Measurements from ENCODE around the gene MAGEA10. TPM values are rescaled to one million over a fixed set of nuclear protein-coding genes. Genes with fewer than 3 reads are reported as not detected.
"Not testable (repeated sequence)": the region's sequence is repeated elsewhere in the genome, so short reads cannot be mapped to it uniquely, and the experiment has no call there.

MAGEA10 gene
- not detected for total RNA-seq

DNA sequence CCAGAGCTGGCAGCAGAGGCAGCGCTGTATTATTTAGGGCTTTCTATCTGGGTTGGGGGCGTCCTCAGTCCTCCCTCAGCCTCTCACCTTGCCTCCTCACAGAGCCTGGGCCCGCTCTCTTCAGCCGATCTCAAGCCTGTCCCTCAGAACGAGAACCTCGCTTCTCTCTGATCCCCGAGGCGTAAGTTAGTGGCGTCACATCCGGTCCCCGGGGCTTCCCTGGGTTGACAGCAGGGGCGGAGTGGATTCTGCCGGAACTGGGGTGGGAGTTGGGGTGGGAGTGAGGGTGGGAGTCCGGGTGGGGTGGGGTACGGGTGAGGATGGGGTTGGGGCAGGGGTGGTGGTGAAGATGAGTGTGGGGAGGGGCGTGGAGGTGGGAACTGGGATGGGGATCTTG is at the start of gene MAGEA10:
Gene MAGEA10, minus strand, starts transcription at position 190 of the 397 bp plus-strand sequence. CDS start 2,957 bp downstream, outside the sequence.
- Mint-ChIP-seq H3K27ac (no peak within 1 kb of the TSS), H3K4me3 (no peak within 1 kb of the TSS), H3K9me3 (ENCODE audit: low read depth) (no peaks in the 10 kb centered on the region), H3K36me3 (no peaks in the 10 kb centered on the region), H3K4me1 (no peaks in the 10 kb centered on the region), H3K27me3 (no peaks in the 10 kb centered on the region)
- no peak for DNase-seq
- ATAC-seq: no peak
- CTCF ChIA-PET: no interaction called here

DNA sequence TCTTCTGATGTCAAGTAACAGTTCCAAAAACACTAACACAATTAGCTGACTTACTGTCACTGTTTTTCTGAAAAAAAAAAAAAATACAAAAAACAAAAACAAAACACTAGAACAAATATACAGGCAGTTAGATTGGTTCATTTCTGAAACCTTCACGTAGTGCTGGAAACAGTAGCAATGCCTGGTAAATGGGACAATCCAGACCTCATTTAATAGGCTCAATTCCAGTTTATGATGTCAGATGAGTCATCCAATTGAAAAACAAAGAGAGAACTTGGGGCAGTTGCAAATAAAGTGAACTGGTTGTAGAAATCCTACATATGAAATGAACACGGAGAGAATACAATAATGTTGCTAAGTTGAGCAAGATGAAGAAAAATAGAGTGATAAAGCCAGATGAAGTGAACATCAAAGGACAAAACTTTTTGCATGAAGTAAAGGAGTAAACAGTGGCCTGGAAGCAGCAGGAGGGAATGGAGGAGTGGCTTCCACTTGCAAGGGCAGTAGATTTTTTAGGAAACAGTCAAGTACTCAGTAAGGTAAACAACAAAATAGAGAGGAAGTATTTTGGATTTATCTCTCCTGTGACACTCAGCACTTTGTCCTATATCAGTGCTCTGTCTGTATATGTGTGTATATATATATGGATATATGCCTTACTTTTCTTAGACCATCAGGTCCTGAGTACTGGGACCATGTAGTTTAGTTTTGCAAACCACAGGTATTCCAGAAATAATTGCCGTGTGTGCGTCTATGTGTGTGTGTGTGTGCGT is 39.3 kb upstream of the MAGEA10 start:
- H3K4me1 Mint-ChIP-seq: no peaks in the 10 kb centered on the region
- no peak overlapping the region for H3K4me3 Mint-ChIP-seq
- DNase-seq (no peak), ATAC-seq (no peak)
- CTCF ChIA-PET: no interaction called here
- H3K27me3 Mint-ChIP-seq: no peaks in the 10 kb centered on the region
- no peaks in the 10 kb centered on the region for H3K36me3 Mint-ChIP-seq
- peaks cover 3% of the 10 kb centered on the region for H3K9me3 Mint-ChIP-seq (ENCODE audit: low read depth)
- H3K27ac Mint-ChIP-seq: no peak overlapping the region

DNA sequence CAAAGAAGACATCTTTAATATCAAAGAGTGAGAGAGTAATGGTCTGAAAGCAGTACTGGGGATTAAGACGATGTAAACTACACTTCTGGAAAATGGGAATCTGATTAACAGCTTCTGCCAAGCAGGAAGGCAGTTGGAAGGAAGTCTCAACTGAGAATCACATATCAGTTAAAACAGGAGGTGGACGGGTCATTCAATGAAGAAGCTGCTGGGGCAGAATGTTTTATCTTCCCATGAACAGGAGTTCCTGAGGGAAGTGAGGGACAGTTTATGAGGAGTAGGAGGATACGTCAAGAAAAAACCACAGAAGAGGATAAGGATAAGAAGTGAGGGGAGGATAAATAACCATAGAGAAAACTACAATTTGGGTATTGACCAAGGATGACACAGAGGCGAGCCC is 38.7 kb upstream of the MAGEA10 start:
- peaks cover 3% of the 10 kb centered on the region for H3K9me3 Mint-ChIP-seq (ENCODE audit: low read depth)
- no peak overlapping the region for H3K27ac Mint-ChIP-seq
- H3K4me1 Mint-ChIP-seq: no peaks in the 10 kb centered on the region
- ATAC-seq (no peak), DNase-seq (no peak)
- CTCF ChIA-PET: interaction anchor here (0.6 kb wide), 1 partner anchor 1747 kb away, joined by 4 read pairs; no protein-coding TSS in a partner anchor
- no peak overlapping the region for H3K4me3 Mint-ChIP-seq
- H3K27me3 Mint-ChIP-seq: no peaks in the 10 kb centered on the region
- no peaks in the 10 kb centered on the region for H3K36me3 Mint-ChIP-seq

DNA sequence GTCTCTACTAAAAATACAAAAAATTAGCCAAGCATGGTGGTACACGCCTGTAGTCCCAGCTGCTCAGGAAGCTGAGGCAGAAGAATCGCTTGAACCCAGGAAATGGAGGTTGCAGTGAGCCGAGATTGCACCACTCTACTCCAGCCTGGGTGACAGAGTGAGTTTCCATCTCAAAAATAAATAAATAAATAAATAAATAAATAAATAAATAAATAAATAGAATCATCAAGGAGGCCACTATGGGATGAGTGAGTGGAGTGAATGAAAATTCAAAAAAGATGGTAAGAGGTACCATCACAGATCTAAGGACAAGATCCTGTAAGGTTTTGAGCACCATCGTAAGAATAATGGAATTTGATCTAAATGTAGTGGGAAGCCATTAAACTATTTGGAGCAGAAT is 37.5 kb upstream of the MAGEA10 start:
- H3K27me3 Mint-ChIP-seq, CTCF ChIA-PET: not testable (repeated sequence)

DNA sequence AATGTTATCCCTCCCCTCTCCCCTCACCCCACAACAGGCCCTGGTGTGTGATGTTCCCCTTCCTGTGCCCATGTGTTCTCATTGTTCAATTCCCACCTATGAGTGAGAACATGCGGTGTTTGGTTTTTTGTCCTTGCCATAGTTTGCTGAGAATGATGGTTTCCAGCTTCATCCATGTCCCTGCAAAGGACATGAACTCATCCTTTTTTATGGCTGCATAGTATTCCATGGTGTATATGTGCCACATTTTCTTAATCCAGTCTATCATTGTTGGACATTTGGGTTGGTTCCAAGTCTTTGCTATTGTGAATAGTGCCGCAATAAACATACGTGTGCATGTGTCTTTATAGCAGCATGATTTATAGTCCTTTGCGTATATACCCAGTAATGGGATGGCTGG is 35.5 kb upstream of the MAGEA10 start:
- H3K27ac Mint-ChIP-seq; DNase-seq; H3K4me3 Mint-ChIP-seq; H3K36me3 Mint-ChIP-seq; ATAC-seq; H3K9me3 Mint-ChIP-seq (ENCODE audit: low read depth); H3K27me3 Mint-ChIP-seq; CTCF ChIA-PET; H3K4me1 Mint-ChIP-seq: not testable (repeated sequence)

More for the DNA sequence above, 37.5 kb upstream of the MAGEA10 start:
- not testable (repeated sequence) for H3K9me3 Mint-ChIP-seq (ENCODE audit: low read depth); H3K4me3 Mint-ChIP-seq; H3K4me1 Mint-ChIP-seq; H3K36me3 Mint-ChIP-seq; H3K27ac Mint-ChIP-seq; ATAC-seq; DNase-seq

DNA sequence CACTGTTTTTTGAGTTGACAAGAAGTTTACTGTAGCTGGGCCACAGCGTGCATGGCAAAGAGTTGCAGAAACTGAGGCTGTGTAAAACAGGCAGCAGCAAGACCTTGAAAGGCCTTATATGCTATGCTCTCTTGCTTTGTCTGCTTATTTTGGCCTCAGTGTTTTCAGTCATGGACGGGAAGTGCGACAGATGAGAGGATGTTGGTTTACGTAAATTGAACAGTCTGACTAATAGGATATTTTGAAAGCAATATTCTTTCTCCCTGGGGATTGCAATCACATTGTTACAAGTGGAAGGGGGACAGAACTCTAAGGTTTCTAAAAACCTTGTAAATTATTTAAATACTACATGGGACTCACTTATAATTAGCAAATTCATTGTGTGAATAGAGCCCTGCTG is 32.2 kb upstream of the MAGEA10 start:
- DNase-seq (no peak), ATAC-seq (no peak)
- H3K4me3 Mint-ChIP-seq: no peak overlapping the region
- H3K27ac Mint-ChIP-seq: no peak overlapping the region
- no peaks in the 10 kb centered on the region for H3K36me3 Mint-ChIP-seq
- peaks cover 3% of the 10 kb centered on the region for H3K9me3 Mint-ChIP-seq (ENCODE audit: low read depth)
- H3K4me1 Mint-ChIP-seq: no peaks in the 10 kb centered on the region
- H3K27me3 Mint-ChIP-seq: no peaks in the 10 kb centered on the region
- CTCF ChIA-PET: no interaction called here

DNA sequence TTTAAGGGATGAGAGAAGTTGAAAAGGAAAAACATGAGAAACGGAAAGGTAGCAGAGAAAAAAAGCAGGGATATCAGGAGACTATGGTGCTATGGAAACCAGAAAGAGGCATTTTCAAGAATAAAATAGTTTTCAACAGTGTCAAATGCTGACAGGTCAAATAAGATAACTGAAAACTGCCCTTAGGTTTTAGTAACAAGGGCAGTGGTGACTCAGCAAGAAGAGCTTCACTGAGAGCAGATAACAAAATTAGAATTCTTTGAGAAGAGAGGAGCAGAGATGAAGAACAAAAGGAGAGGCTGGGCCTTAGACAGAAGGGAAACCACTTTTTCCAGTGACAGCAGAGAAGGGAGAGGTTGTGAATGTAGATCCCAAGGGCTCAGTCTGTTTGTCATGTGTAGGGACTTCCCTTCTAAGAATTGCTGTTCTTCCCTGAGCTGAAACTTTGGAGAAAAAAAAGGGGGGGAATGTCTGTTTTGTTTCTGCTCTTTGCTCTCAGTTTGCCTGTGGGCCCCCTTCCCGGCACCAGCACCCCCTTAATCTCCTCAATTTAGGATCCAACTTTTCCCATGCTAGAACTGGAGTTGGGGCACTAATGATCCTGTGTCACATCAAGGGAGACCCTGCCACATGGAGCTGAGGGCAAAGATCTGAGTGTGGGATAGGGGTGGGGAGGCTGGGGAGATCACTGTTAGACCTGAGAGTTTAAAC is 26.8 kb upstream of the MAGEA10 start:
- H3K9me3 Mint-ChIP-seq (ENCODE audit: low read depth): no peaks in the 10 kb centered on the region

DNA sequence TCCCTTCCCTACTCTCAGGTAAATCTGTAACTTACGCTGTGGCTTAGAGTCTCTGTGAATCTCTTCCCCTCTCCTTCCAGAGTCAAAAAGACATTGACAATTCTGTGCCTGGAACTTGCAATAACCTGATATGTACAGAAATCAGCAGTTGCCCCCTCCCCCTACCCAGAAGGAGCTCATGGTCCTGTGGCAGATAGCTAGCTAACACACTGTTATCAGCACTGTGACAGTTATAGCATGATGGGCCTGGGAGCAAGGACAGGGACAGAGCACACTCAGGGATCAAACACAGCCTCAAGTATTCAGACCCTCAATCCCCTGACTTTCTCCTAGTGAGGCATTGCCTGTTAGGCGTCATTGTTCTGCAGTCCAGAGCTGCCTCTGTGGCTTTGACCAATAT is 18.7 kb upstream of the MAGEA10 start:
- Mint-ChIP-seq H3K27ac (no peak overlapping the region), H3K36me3 (no peaks in the 10 kb centered on the region), H3K4me1 (no peaks in the 10 kb centered on the region), H3K4me3 (no peak overlapping the region), H3K27me3 (no peaks in the 10 kb centered on the region), H3K9me3 (ENCODE audit: low read depth) (no peaks in the 10 kb centered on the region)
- DNase-seq: no peak
- ATAC-seq: no peak
- CTCF ChIA-PET: no interaction called here

More for the DNA sequence above, 26.8 kb upstream of the MAGEA10 start:
- DNase-seq (no peak), ATAC-seq (no peak)
- Mint-ChIP-seq H3K4me3 (no peak overlapping the region), H3K4me1 (no peaks in the 10 kb centered on the region), H3K36me3 (no peaks in the 10 kb centered on the region), H3K27ac (no peak overlapping the region), H3K27me3 (no peaks in the 10 kb centered on the region)
- CTCF ChIA-PET: no interaction called here

DNA sequence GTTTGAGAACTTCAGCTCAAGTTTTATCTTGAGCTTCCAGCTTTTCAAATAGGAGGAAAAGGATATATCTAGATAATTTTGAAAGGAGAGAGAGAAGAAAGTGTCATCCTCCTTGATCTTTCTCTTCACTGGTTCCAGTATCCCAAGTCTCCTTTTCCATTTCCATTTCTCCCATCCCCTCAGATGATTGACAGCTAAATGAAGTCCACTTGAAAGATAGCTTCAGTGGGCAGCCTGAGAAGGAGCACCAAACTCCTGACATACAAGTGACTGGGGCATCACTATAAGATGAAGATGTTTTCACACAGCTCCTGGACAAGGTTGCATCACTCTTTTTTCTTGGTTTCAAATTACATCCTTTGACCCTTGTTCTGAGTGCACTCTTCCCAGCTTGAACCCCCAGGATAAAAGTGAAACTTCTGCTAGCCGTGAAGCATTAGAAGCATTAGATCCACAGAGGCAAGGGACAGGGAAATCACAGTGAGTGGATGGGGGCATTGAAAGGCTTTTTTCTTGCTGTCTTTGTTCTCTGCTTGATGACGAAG is 17.5 kb upstream of the MAGEA10 start:
- ATAC-seq: no peak
- H3K9me3 Mint-ChIP-seq (ENCODE audit: low read depth): no peaks in the 10 kb centered on the region
- no peaks in the 10 kb centered on the region for H3K4me1 Mint-ChIP-seq
- no peak overlapping the region for H3K27ac Mint-ChIP-seq
- H3K4me3 Mint-ChIP-seq: no peak overlapping the region
- CTCF ChIA-PET: no interaction called here
- DNase-seq: no peak
- H3K27me3 Mint-ChIP-seq: no peaks in the 10 kb centered on the region
- no peaks in the 10 kb centered on the region for H3K36me3 Mint-ChIP-seq

DNA sequence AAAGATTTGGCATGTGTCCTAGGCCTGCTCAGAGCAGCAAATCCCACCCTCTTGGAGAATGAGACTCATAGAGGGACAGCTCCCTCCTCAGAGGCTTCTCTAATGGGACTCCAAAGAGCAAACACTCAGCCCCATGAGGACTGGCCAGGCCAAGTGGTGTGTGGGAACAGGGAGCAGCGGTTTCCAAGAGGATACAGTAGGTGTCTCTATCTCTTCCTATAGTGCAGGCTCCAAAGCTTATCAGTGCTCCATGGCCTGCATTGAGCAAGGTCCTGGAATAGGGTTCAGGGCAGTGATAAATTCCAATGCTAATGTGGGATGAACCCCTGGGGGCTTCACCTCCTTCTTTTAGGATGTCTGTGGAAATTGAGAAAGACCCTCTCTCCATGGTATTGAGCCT is 15.7 kb upstream of the MAGEA10 start:
- CTCF ChIA-PET: no interaction called here
- no peak overlapping the region for H3K27ac Mint-ChIP-seq
- H3K9me3 Mint-ChIP-seq (ENCODE audit: low read depth): no peaks in the 10 kb centered on the region

DNA sequence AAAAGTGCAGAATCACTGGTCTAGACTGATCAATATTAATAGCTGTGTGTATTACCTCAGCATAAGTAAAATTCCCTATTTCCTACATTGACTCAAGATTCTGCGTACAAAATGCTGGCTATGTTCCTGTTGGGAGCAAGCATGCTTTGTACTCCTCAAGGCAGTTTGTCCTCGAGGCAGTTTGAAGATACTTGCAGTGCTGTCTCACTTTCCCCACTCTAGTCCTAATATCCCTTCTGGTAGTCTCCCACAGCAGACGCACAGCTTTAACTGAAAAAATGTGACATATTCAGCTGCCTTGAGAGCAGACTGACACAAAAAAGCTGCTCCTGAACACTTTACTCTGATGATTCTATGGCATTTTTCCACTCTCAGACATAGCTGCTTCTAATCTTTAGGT is 12.9 kb upstream of the MAGEA10 start:
- CTCF ChIA-PET: no interaction called here
- Mint-ChIP-seq H3K27me3 (no peaks in the 10 kb centered on the region), H3K4me3 (no peak overlapping the region), H3K4me1 (no peaks in the 10 kb centered on the region), H3K9me3 (ENCODE audit: low read depth) (no peaks in the 10 kb centered on the region), H3K27ac (no peak overlapping the region), H3K36me3 (no peaks in the 10 kb centered on the region)
- ATAC-seq: no peak
- no peak for DNase-seq

More for the DNA sequence above, 15.7 kb upstream of the MAGEA10 start:
- ATAC-seq: no peak
- no peaks in the 10 kb centered on the region for H3K4me1 Mint-ChIP-seq
- H3K4me3 Mint-ChIP-seq: no peak overlapping the region
- DNase-seq: no peak
- no peaks in the 10 kb centered on the region for H3K27me3 Mint-ChIP-seq
- H3K36me3 Mint-ChIP-seq: no peaks in the 10 kb centered on the region

DNA sequence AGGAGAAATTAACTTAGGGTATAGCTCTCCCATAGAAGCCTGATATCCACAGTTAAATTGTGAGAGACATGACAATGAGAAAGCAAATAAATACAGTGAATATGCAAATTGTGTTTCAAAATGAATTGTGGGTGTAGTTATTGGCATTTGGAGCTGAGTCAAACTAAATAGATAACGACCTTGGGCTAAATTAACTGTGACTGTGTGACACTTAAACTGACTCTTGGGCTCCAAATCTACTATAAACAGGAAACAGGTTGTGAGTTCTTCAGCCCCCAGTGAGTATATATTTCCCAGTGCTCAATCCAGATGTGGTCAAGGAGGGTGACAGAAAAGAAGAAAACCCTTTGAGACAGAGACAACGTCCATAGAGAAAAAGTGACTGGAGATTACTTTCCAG is 11.3 kb upstream of the MAGEA10 start:
- H3K27ac Mint-ChIP-seq: no peak overlapping the region
- ATAC-seq (no peak), DNase-seq (no peak)
- no peaks in the 10 kb centered on the region for H3K4me1 Mint-ChIP-seq
- no peaks in the 10 kb centered on the region for H3K27me3 Mint-ChIP-seq
- CTCF ChIA-PET: no interaction called here
- H3K4me3 Mint-ChIP-seq: no peak overlapping the region
- H3K9me3 Mint-ChIP-seq (ENCODE audit: low read depth): no peaks in the 10 kb centered on the region
- H3K36me3 Mint-ChIP-seq: no peaks in the 10 kb centered on the region

DNA sequence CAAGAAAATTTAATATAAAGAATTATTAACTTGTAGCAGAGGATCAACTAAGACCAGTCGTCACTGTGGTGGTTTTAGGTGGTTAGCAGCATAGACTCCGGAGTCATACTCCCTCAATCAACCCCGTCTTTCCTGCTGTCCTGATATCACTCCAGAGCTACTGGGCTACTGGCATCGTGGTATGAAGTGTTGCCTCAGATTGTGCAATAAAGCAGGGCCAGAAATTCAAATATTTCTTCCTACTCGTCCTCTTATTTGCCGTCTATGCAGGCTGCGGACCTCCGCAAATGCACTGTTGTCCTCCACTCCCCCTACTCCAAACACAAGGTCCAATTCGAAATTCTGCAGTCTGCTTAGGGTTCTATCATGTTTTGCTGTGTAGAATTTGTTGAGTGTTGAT is 1.2 kb upstream of the MAGEA10 start:
- Mint-ChIP-seq H3K27me3 (no peaks in the 10 kb centered on the region), H3K27ac (no peak overlapping the region), H3K36me3 (no peaks in the 10 kb centered on the region), H3K4me1 (no peaks in the 10 kb centered on the region), H3K4me3 (no peak overlapping the region), H3K9me3 (ENCODE audit: low read depth) (no peaks in the 10 kb centered on the region)
- CTCF ChIA-PET: no interaction called here
- ATAC-seq (no peak), DNase-seq (no peak)

DNA sequence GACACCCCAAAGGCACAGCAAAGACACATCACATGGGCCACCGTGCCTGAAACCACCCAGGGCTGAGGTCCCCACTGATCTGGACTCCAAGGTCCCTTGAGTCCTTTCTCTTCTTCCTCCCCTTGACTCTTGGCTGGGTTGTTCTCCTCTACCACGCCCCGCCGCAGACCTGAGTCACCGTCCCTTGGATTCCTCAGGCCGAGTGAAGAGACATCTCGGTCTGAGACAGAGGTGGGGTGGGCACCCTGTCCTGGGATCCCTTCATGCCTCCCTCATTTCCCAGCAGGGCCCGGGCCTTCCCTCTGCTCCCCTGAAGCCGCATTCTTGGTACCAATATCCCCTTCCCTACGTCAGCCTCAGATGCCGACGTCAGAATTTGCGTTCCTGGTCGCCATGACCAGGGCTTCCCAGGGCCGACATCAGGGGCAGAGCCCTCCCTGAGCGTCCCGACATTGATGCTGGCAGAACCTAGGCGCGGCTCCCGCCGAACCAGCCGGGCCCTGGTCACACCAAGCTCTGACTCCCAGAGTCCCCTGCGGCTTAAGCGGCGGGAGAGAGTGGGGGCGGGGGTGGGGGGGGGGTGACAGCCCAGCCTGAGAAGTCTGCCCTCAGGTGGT is 498 bp downstream of the MAGEA10 start:
- no peak overlapping the region for H3K4me3 Mint-ChIP-seq
- H3K27ac Mint-ChIP-seq: no peak overlapping the region
- no peaks in the 10 kb centered on the region for H3K4me1 Mint-ChIP-seq
- H3K27me3 Mint-ChIP-seq: no peaks in the 10 kb centered on the region
- DNase-seq (no peak), ATAC-seq (no peak)
- no peaks in the 10 kb centered on the region for H3K9me3 Mint-ChIP-seq (ENCODE audit: low read depth)
- H3K36me3 Mint-ChIP-seq: no peaks in the 10 kb centered on the region
- CTCF ChIA-PET: no interaction called here
